GM21515 (cell line): ENCODE measurements around the gene ATP2A3.
A peak's percentile ranks its signal among the peaks of the same experiment; 100 is the strongest.

ENCODE experiments used
- ATAC-seq: cut with Tn5 transposase; IDR thresholded peaks from one replicate; pipeline ENCODE4 v1.9.1; 2021; ENCODE audit not compliant: unreplicated experiment

The ATP2A3 gene

GRCh38 chr17:3893003-3893719, 71.1 kb downstream of the ATP2A3 start, which contains the start of gene CAMKK1:
TSS of gene CAMKK1 (minus strand) at chr17:3893053. CDS start at chr17:3885687, 7,366 bp downstream.
- peak; percentile 80 for ATAC-seq

GRCh38 chr17:3892095-3892998, 71.9 kb downstream of the ATP2A3 start:
- peak; percentile 18 for ATAC-seq

- no peak for ATAC-seq
Observed at GRCh38 chr17:3891626-3892094, 72.6 kb downstream of the ATP2A3 start.

GRCh38 chr17:3890878-3891219, 73.4 kb downstream of the ATP2A3 start:
- no peak for ATAC-seq

GRCh38 chr17:3890082-3890877, 74.0 kb downstream of the ATP2A3 start:
- ATAC-seq = no peak

GRCh38 chr17:3889325-3890012, 74.8 kb downstream of the ATP2A3 start:
- ATAC-seq = no peak

- no peak for ATAC-seq
Observed at GRCh38 chr17:3888343-3889171, 75.7 kb downstream of the ATP2A3 start.

GRCh38 chr17:3887804-3888203, 76.4 kb downstream of the ATP2A3 start:
- no peak for ATAC-seq

- ATAC-seq = no peak
Observed at GRCh38 chr17:3887394-3887793, 76.8 kb downstream of the ATP2A3 start.

- no peak for ATAC-seq
Observed at GRCh38 chr17:3886776-3887175, 77.5 kb downstream of the ATP2A3 start.

GRCh38 chr17:3885970-3886369, 78.3 kb downstream of the ATP2A3 start:
- no peak for ATAC-seq

- no peak for ATAC-seq
Observed at GRCh38 chr17:3885271-3885670, 79.0 kb downstream of the ATP2A3 start.

- ATAC-seq = no peak
Observed at GRCh38 chr17:3884188-3884587, 80.0 kb downstream of the ATP2A3 start.

- ATAC-seq = no peak
Observed at GRCh38 chr17:3882276-3882675, 82.0 kb downstream of the ATP2A3 start.

GRCh38 chr17:3880983-3881382, 83.3 kb downstream of the ATP2A3 start:
- ATAC-seq = no peak

GRCh38 chr17:3879591-3880417, 84.4 kb downstream of the ATP2A3 start:
- ATAC-seq = no peak

- ATAC-seq = no peak
Observed at GRCh38 chr17:3879186-3879585, 85.1 kb downstream of the ATP2A3 start.

GRCh38 chr17:3877220-3877619, 87.0 kb downstream of the ATP2A3 start:
- no peak for ATAC-seq

- ATAC-seq = no peak
Observed at GRCh38 chr17:3875317-3875716, 88.9 kb downstream of the ATP2A3 start.
